ENCODE results near the gene CHCHD5. TPM values are rescaled to one million over a fixed set of nuclear protein-coding genes. Genes with fewer than 3 reads are reported as not detected.

Gene CHCHD5
- total RNA-seq, 1 experiment from 2014 or later = 37.1 TPM

DNA sequence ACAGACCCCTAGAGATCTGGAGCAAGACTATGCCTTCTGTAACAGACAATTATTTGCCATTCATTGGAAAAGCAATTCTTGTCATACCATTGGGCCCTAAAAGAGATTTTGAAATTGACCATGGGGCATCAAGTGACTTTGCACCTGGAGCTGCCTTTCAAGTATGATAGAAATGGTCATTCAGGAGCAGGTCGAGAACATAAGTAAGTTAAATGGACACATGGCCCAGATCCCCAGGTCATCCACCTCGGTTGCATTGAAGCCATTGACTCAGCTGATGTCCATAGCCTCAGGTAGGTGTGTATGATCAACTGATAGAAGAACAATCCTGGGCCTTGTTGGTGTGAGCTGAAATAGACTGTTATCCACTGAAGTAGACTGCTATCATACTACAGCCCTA, 19.3 kb downstream of the CHCHD5 start:
- no peaks in the 10 kb centered on the region for H3K36me3 ChIP-seq (ENCODE audit: insufficient read depth, low read length, poor library complexity, severe bottlenecking)
- ChIA-PET POLR2A (ENCODE audit: low non-redundant PET) (no interaction called here), CTCF (no interaction called here)
- H3K4me3 ChIP-seq (ENCODE audit: low read depth, low read length, poor library complexity, severe bottlenecking) = no peak overlapping the region
- no TSS peak for BruUV-seq (replicated peaks)
- no peaks in the 10 kb centered on the region for H3K9me3 ChIP-seq (ENCODE audit: low read depth, low read length, poor library complexity, severe bottlenecking)
- DNase-seq (ENCODE audit: low spot score) = no peak
- intact Hi-C loops (cut with micrococcal nuclease; ENCODE audit: unreplicated experiment) = no loop called here
- H3K27me3 ChIP-seq (replicated peaks; ENCODE audit: insufficient read depth, low read depth, low read length, poor library complexity) = no peaks in the 10 kb centered on the region
- TF ChIP-seq, protein P1, sequence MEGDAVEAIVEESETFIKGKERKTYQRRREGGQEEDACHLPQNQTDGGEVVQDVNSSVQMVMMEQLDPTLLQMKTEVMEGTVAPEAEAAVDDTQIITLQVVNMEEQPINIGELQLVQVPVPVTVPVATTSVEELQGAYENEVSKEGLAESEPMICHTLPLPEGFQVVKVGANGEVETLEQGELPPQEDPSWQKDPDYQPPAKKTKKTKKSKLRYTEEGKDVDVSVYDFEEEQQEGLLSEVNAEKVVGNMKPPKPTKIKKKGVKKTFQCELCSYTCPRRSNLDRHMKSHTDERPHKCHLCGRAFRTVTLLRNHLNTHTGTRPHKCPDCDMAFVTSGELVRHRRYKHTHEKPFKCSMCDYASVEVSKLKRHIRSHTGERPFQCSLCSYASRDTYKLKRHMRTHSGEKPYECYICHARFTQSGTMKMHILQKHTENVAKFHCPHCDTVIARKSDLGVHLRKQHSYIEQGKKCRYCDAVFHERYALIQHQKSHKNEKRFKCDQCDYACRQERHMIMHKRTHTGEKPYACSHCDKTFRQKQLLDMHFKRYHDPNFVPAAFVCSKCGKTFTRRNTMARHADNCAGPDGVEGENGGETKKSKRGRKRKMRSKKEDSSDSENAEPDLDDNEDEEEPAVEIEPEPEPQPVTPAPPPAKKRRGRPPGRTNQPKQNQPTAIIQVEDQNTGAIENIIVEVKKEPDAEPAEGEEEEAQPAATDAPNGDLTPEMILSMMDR (conservative IDR thresholded peaks at IDR 0.05; ENCODE audit: low read depth, low read length) = no peak
- no peak for TF ChIP-seq EZH2 (IDR thresholded peaks at IDR 0.05; ENCODE audit: borderline replicate concordance, low read depth, low read length, poor library complexity, severe bottlenecking)
- peaks cover 6% of the 10 kb centered on the region for H3K4me1 ChIP-seq (ENCODE audit: insufficient read depth, low read length, poor library complexity, severe bottlenecking)
- no peak overlapping the region for H3K27ac ChIP-seq (ENCODE audit: low read depth, low read length, poor library complexity, severe bottlenecking)

DNA sequence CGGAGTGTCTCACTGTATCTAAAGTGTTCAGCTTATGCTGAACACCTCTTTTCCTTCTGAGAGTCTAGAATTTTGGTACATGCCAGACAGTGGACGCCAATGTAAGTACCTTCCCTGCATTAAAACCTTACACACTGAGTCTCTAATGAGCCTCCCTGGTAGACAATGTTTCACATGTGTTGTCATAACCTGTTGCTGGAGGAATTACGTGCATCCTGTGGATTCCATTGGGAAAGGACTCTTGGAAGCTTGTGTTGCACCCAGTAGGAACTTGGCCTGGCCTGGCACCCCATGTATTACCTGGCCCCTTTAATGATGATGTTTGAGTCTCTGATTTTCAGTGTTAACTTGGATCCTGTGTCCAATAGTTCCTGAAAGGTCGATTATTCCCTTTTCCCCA, 20.5 kb downstream of the CHCHD5 start:
- no peak overlapping the region for H3K4me3 ChIP-seq (ENCODE audit: low read depth, low read length, poor library complexity, severe bottlenecking)
- POLR2A ChIA-PET (ENCODE audit: low non-redundant PET) = no interaction called here
- intact Hi-C loops (cut with micrococcal nuclease; ENCODE audit: unreplicated experiment) = no loop called here
- H3K36me3 ChIP-seq (ENCODE audit: insufficient read depth, low read length, poor library complexity, severe bottlenecking) = no peaks in the 10 kb centered on the region
- TF ChIP-seq, protein P1 (conservative IDR thresholded peaks at IDR 0.05; ENCODE audit: low read depth, low read length) = no peak
- TF ChIP-seq EZH2 (IDR thresholded peaks at IDR 0.05; ENCODE audit: borderline replicate concordance, low read depth, low read length, poor library complexity, severe bottlenecking) = no peak
- DNase-seq (ENCODE audit: low spot score) = no peak
- CTCF ChIA-PET = no interaction called here
- BruUV-seq (replicated peaks) = no TSS peak
- H3K4me1 ChIP-seq (ENCODE audit: insufficient read depth, low read length, poor library complexity, severe bottlenecking) = peaks cover 6% of the 10 kb centered on the region
- H3K9me3 ChIP-seq (ENCODE audit: low read depth, low read length, poor library complexity, severe bottlenecking) = no peaks in the 10 kb centered on the region
- H3K27me3 ChIP-seq (replicated peaks; ENCODE audit: insufficient read depth, low read depth, low read length, poor library complexity) = no peaks in the 10 kb centered on the region
- H3K27ac ChIP-seq (ENCODE audit: low read depth, low read length, poor library complexity, severe bottlenecking) = no peak overlapping the region

DNA sequence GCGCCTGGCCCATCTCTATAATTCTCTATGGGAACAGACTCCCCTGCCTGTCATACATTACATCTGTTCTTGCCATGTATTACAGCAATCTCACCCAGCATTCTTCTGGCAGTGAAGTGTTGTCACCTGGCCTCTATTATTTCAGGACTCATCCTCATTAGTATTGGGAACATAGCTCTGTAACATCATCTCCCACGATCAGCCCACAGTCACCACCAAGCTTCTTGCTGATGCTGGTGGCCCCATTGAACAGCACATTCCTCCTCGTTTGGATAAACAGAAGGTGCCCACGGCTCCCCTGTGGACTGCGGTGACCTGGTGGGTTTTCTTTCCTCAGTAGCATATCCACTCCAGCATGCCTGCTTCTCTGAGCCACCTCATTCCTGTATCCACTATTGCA, 21.5 kb downstream of the CHCHD5 start:
- Histone ChIP-seq H3K36me3 (ENCODE audit: insufficient read depth, low read length, poor library complexity, severe bottlenecking) (no peaks in the 10 kb centered on the region), H3K4me1 (ENCODE audit: insufficient read depth, low read length, poor library complexity, severe bottlenecking) (no peaks in the 10 kb centered on the region), H3K9me3 (ENCODE audit: low read depth, low read length, poor library complexity, severe bottlenecking) (no peaks in the 10 kb centered on the region), H3K4me3 (ENCODE audit: low read depth, low read length, poor library complexity, severe bottlenecking) (no peak overlapping the region), H3K27ac (ENCODE audit: low read depth, low read length, poor library complexity, severe bottlenecking) (no peak overlapping the region), H3K27me3 (replicated peaks; ENCODE audit: insufficient read depth, low read depth, low read length, poor library complexity) (no peaks in the 10 kb centered on the region)
- intact Hi-C loops (cut with micrococcal nuclease; ENCODE audit: unreplicated experiment) = no loop called here
- no peak for DNase-seq (ENCODE audit: low spot score)
- no peak for TF ChIP-seq EZH2 (IDR thresholded peaks at IDR 0.05; ENCODE audit: borderline replicate concordance, low read depth, low read length, poor library complexity, severe bottlenecking)
- TF ChIP-seq, protein P1 (conservative IDR thresholded peaks at IDR 0.05; ENCODE audit: low read depth, low read length) = no peak
- POLR2A ChIA-PET (ENCODE audit: low non-redundant PET) = no interaction called here
- CTCF ChIA-PET = no interaction called here
- BruUV-seq (replicated peaks) = no TSS peak
